Heart left ventricle (tissue), 16 donors: Measurements from ENCODE around the gene ANXA11. TPM values are rescaled to one million over a fixed set of nuclear protein-coding genes. Genes with fewer than 3 reads are reported as not detected.

Experiments used
- ATAC-seq, 4 donors: fragments of 200-7000 bp; cut with Tn5 transposase; one replicate each; pipeline ENCODE4 v1.9.1; 2020 to 2022; ENCODE audit warnings: moderate library complexity in 4 of 4, mild to moderate bottlenecking in 3 of 4, moderate number of reproducible peaks in 1 of 4
- DNase-seq, 5 donors: peaks; one replicate each; pipeline ENCODE4 v3.0.0-alpha.2; 2020
- H3K27ac ChIP-seq, 12 donors: fragments of 200-600 bp; sonication (generic) in 4 of 12; one replicate each; pipeline versions ENCODE4 v1.5.0 to v1.8.0; 2016 to 2022; ENCODE audit warnings: mild to moderate bottlenecking in 2 of 12
- H3K27me3 ChIP-seq, 9 donors: fragments of 200-600 bp; sonication (generic) in 2 of 9; one replicate each; pipeline versions ENCODE4 v1.5.1 to v1.8.0; 2016 to 2022; ENCODE audit warnings: mild to moderate bottlenecking in 3 of 9
- H3K36me3 ChIP-seq, 9 donors: fragments of 200-600 bp; sonication (generic) in 2 of 9; one replicate each; pipeline versions ENCODE4 v1.5.0 to v1.8.0; 2018 to 2022; ENCODE audit warnings: mild to moderate bottlenecking in 2 of 9
- H3K4me1 ChIP-seq, 12 donors: fragments of 200-600 bp; sonication (generic) in 4 of 12; one replicate each; pipeline versions ENCODE4 v1.5.0 to v1.8.0; 2016 to 2022; ENCODE audit warnings: mild to moderate bottlenecking in 3 of 12
- H3K4me3 ChIP-seq, 12 donors: fragments of 200-600 bp; sonication (generic) in 4 of 12; one replicate each; pipeline versions ENCODE4 v1.5.0 to v1.8.0; 2017 to 2022; ENCODE audit warnings: mild to moderate bottlenecking in 9 of 12, moderate library complexity in 4 of 12
- H3K9me3 ChIP-seq, 12 donors: fragments of 200-600 bp; sonication (generic) in 4 of 12; one replicate each; pipeline versions ENCODE4 v1.5.0 to v1.8.0; 2016 to 2022; ENCODE audit warnings: mild to moderate bottlenecking in 1 of 12
- CTCF ChIP-seq, 12 donors: fragments of 200-600 bp; sonication (generic) in 4 of 12; IDR thresholded peaks; one replicate each; pipeline versions ENCODE4 v1.5.0 to v1.8.0; 2018 to 2022; ENCODE audit warnings: antibody characterized with exemption in 12 of 12, mild to moderate bottlenecking in 5 of 12
- POLR2A ChIP-seq, 2 donors: fragments of 450-650 bp; IDR thresholded peaks; one replicate each; pipeline ENCODE4 v1.6.1; 2017; ENCODE audit warnings: antibody characterized with exemption in 2 of 2, mild to moderate bottlenecking in 2 of 2, moderate library complexity in 2 of 2
- WGBS, 4 donors: extraction: QIAGEN DNeasy Blood & Tissue Kit in 2 of 4; methylation state at CpG; one replicate each; pipeline versions ENCODE4 v1.1.5 to v1.1.7; 2013 to 2018; 5-methylcytosine and 5-hydroxymethylcytosine counted together
- intact Hi-C, 10 donors: fragments of 100-400 bp; cut with DNase I; formaldehyde crosslinking; loops; one replicate each; pipeline versions ENCODE4 v1.11.1 to v1.14.2; 2022
- polyA plus RNA-seq, 2 donors: library from polyadenylated mRNA; stranded (reverse); fragments of 200-250 nt; gene quantifications; one replicate each; pipeline ENCODE4 v1.2.3, GENCODE V29; 2013
- total RNA-seq, 9 donors: library from RNA; depleted of rRNA in 2 of 9; stranded (reverse); fragments of >200 nt in 2 of 9; fragmentation: NEBNext Ultra II Directional in 3 of 9; extraction: Animal tissue kit (Norgen Biotek cat#: 25700) in 3 of 9; gene quantifications; one replicate each; pipeline versions ENCODE4 v1.1.0 to v1.2.4, GENCODE V29; 2016 to 2023
- donor health status: ischemic (EF 13 %, LVEDD 7.1; RV severe dilation, severe dysfunction).
- donor health status: healthy with polysubstance abuse.
- donor health status: DM: no; HTN: yes; CAD: no.
- donor health status: DM: no; HTN: no; CAD: no.
- donor health status: ischemic (EF 25% LVEDD 6.9; RV normal size, moderate dysfunction).
- donor health status: ischemic (EF 25% LVEDD 5.7; RV mildly dilated, moderate dysfunction).
- donor health status: healthy.
- donor health status: DM: yes; HTN: yes; CAD: no.
- donor health status: ischemic (EF 35%, LVEDD 5.7; RV mildly dilated, moderate dysfunction).
- donor health status: nonischemic (EF 11% LVEDD 7.7; RV severe dilation, severe dysfunction).
- donor health status: DM: yes; HTN: yes; CAD: no.
- donor health status: PGD.
- donor health status: ischemic (EF 29% LVEDD 5.4; RV normal size, mild dysfunction).
- donor health status: nonischemic (EF 23%, LVEDD 6.1; RV moderate dilation, normal function).

Gene ANXA11
- total and polyA plus RNA-seq, 11 donors = 152 to 487 (median 368) TPM

DNA sequence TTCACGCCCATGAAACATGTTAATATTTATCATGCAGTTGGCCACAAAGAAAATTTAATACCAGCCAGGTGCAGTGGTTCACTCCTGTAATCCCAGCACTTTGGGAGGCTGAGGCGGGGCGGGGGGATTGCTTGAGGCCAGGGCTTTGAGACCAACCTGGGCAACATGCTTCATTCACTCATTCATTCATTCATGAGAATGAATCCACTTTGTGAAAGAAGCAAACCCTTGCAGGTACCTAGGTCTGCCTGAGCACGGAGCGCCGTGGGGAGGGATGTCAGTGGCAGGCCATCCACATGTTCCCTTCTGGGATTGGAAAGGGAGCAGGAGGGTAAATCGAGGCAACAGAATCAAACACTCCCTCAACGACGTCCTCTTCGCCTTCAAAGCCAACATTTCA, 4.7 kb downstream of the ANXA11 start:
- intact Hi-C loops = loop anchor here in 8 of 10 donors (2.0 to 10.0 kb wide), 5 partner anchors 34 to 126 kb away; partner anchors contain the start of gene TMEM254 (in 5 of the 8)
- peak overlapping the region; percentile 0 to 98 (median 14) for H3K4me3 ChIP-seq
- ATAC-seq = no peak

DNA sequence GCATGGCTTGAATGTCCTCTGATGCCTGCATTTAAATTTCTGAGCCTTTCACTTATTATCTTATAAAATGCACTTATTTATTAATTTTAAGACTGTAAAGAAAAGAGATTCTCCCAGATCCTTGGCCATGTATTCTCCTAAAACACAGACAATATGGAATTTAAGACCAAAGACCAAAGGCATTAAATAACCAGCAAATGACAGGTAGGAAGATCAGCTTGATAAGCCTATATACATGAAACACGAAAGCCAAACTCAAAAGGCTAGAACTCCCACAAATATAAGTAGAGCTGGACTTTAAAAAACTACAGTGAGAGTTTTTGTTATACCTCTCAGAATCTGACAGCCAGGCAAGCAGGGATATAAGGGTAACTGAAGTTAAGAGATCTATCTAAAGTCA, 5.1 kb downstream of the ANXA11 start:
- H3K9me3 ChIP-seq = no peaks in the 10 kb centered on the region
- no peak for ATAC-seq
- H3K27me3 ChIP-seq = no peaks in the 10 kb centered on the region
- peak overlapping the region; percentile 4 to 98 (median 19) for H3K4me3 ChIP-seq
- intact Hi-C loops = loop anchor here in 8 of 10 donors (2.0 to 10.0 kb wide), 5 partner anchors 33 to 125 kb away; partner anchors contain the start of gene TMEM254 (in 5 of the 8)
- no peak for TF ChIP-seq POLR2A (IDR thresholded peaks at IDR 0.05)
- no peak for TF ChIP-seq CTCF (IDR thresholded peaks at IDR 0.05)
- peak overlapping the region; percentile 96 to 100 (median 99) for H3K27ac ChIP-seq
- WGBS, 4 donors = 32 to 57% (median 45%) methylated on average over 1 of the region's 1 CpG
- H3K4me1 ChIP-seq = peaks cover 29 to 93% (median 87%) of the 10 kb centered on the region in 12 donors
- DNase-seq = no peak
- H3K36me3 ChIP-seq = peaks cover 0 to 2% (median 0%) of the 10 kb centered on the region in 9 donors

More for the DNA sequence above, 4.7 kb downstream of the ANXA11 start:
- TF ChIP-seq POLR2A (IDR thresholded peaks at IDR 0.05) (no peak), CTCF (IDR thresholded peaks at IDR 0.05) (no peak)
- H3K4me1 ChIP-seq = peaks cover 29 to 90% (median 84%) of the 10 kb centered on the region in 12 donors
- WGBS, 4 donors = 65 to 87% (median 84%) methylated on average over 10 of the region's 10 CpGs
- peak overlapping the region; percentile 96 to 100 (median 99) for H3K27ac ChIP-seq
- no peaks in the 10 kb centered on the region for H3K9me3 ChIP-seq
- DNase-seq = peak in 1 of 5 donors; percentile 26
- H3K36me3 ChIP-seq = no peaks in the 10 kb centered on the region
- H3K27me3 ChIP-seq = no peaks in the 10 kb centered on the region

DNA sequence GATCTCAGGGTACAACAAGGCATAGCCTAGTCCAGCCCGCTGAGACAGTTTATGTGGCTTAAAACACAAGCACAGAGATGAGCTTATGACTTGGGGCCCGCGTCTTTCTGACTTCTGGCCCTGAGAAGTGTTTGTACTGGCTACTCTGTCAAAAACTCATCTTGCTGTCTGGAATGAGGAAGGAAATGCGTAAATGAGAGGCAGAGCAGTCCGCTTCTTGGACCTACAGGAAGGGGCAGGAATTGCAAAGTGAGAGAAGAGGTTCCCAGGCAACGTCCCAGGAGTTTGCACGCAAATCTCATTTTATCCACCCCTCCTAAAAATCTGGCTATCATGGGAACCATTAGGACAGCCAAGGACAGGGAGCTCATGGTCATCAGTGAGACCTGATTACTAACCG, 5.5 kb downstream of the ANXA11 start:
- peak; percentile 16 to 56 (median 32) for ATAC-seq
- H3K4me1 ChIP-seq = peaks cover 29 to 97% (median 91%) of the 10 kb centered on the region in 12 donors

More for the DNA sequence above, 5.5 kb downstream of the ANXA11 start:
- Histone ChIP-seq H3K27me3 (no peaks in the 10 kb centered on the region), H3K27ac (peak overlapping the region; percentile 96 to 100 (median 99)), H3K4me3 (peak overlapping the region in 11 of 12 donors; percentile 4 to 98 (median 16)), H3K9me3 (no peaks in the 10 kb centered on the region), H3K36me3 (peaks cover 0 to 6% (median 0%) of the 10 kb centered on the region in 9 donors)
- DNase-seq = peak in 4 of 5 donors; percentile 46 to 74 (median 72)
- intact Hi-C loops = loop anchor here in 8 of 10 donors (2.0 to 10.0 kb wide), 6 partner anchors 15 to 125 kb away; partner anchors contain the start of gene TMEM254 (in 5 of the 8)
- WGBS, 4 donors = 9 to 31% (median 15%) methylated on average over 8 of the region's 8 CpGs
- no peak for TF ChIP-seq POLR2A (IDR thresholded peaks at IDR 0.05)
- TF ChIP-seq CTCF (IDR thresholded peaks at IDR 0.05) = peak; percentile 8 to 43 (median 25)
